GM12801 (cell line): ENCODE measurements around the gene ZNF100.

Experiments used
- CTCF ChIP-seq: IDR thresholded peaks from one replicate; pipeline ENCODE4 v1.5.1; 2011; ENCODE audit warnings: control low read depth; ENCODE audit not compliant: insufficient read length; ENCODE audit errors: extremely low read depth

ZNF100 gene

GRCh38 chr19:21767065-21767800 is at the start of gene ZNF100:
Gene ZNF100 (minus strand): TSS chr19:21767579. CDS start chr19:21767429, 150 bp downstream.
- no peak for TF ChIP-seq CTCF

- no peak for TF ChIP-seq CTCF
These were observed 45.1 kb upstream of the ZNF100 start for GRCh38 chr19:21812448-21812847.

DNA sequence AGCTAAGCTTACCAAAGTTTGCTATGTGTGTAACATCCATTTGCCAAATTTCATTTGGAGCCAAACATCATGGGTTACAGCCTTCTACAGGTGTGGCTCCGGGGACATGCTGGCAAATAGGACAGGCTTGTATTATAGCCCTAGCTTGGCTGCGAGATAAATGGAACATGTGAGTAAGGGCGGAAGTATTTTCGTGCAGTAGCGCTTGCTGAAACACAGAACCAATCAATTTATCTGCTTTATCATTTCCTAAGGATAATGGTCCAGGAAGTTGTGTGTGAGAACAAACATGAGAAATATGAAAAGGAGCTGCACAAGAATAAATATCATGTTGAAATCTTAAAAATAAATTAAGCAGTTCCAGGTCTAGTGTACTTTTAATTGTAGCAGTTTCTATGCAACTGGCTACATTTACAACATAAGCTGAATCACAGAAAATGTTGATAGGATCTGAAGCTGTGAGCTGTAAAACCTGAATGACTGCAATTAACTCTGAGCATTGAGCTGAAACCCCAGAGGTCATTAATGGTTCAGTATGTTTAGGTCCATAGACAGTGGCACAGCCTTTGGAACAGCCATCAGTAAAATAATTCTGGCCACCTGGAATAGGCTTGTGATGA is 22.2 kb upstream of the ZNF100 start:
- no peak for TF ChIP-seq CTCF

- TF ChIP-seq CTCF = no peak
These were observed 19.6 kb upstream of the ZNF100 start for GRCh38 chr19:21786936-21787335.

DNA sequence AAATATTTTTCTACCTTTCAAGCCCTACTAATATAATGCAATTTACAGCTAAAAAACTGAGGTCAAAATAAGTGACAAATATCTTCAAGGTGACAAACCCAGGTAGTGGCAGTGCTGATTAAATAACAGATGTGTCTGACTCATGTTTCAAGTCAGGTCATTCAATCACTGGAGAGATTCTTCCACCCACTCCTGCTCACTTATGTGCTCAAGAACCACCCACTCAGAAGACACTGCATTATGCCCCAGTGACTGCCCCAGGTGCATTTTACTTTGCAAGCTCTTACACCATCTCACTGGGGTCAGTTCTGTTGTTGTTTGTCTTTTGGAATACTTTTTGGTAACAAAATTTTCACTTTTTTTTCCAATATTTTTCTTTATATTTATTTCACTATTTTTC is 2.2 kb downstream of the ZNF100 start:
- no peak for TF ChIP-seq CTCF

DNA sequence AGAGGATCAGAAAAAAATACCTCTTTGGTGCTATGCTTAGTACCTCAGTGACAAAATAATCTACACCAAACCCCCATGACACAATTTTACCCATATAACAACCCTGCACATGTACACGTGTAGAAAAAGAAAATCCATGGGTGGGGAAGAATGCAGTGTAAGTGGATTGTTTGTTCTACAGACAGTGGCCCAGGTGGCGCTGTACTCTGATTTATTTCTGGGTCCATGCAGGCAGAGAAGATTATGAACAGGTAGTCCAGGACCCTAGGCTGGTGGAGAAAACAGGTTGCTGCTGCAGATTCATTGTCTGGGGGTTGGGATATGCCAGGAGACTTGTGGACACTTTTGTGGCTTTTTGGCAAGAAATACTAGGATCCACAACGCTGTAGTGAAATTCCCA is 9.1 kb downstream of the ZNF100 start:
- TF ChIP-seq CTCF = no peak

- TF ChIP-seq CTCF = no peak
These were observed 16.0 kb downstream of the ZNF100 start for GRCh38 chr19:21751384-21751783.
